Dendritic cell treated with granulocyte-macrophage colony-stimulating factor and Interleukin-4, amounts not matched to agents 40 ng/mL and 50 ng/mL, for 4 days (primary cell): ENCODE measurements around the gene FBXO47.
"Not testable (repeated sequence)": the region's sequence is repeated elsewhere in the genome, so short reads cannot be mapped to it uniquely, and the experiment has no call there.

Experiments used
- H3K27ac Mint-ChIP-seq: one replicate; pipeline ENCODE4 v1.8.0; 2022; ENCODE audit warnings: mild to moderate bottlenecking, mixed read lengths
- H3K27me3 Mint-ChIP-seq: one replicate; pipeline ENCODE4 v1.8.0; 2022; ENCODE audit warnings: mild to moderate bottlenecking, mixed read lengths
- H3K36me3 Mint-ChIP-seq: one replicate; pipeline ENCODE4 v1.8.0; 2022; ENCODE audit warnings: low read depth, mixed read lengths
- H3K4me1 Mint-ChIP-seq: one replicate; pipeline ENCODE4 v1.8.0; 2022; ENCODE audit warnings: low read depth, mixed read lengths
- H3K4me3 Mint-ChIP-seq: one replicate; pipeline ENCODE4 v1.8.0; 2022; ENCODE audit warnings: mild to moderate bottlenecking, moderate library complexity, mixed read lengths
- H3K9me3 Mint-ChIP-seq: one replicate; pipeline ENCODE4 v1.8.0; 2022; ENCODE audit warnings: mixed read lengths
- intact Hi-C: fragments of 100-400 bp; cut with micrococcal nuclease; formaldehyde crosslinking; loops from one replicate; pipeline ENCODE4 v1.15.0; 2022

FBXO47 gene

GRCh38 chr17:38959508-38959907, 7.7 kb downstream of the FBXO47 start:
- Mint-ChIP-seq H3K36me3 (no peaks in the 10 kb centered on the region), H3K27ac (no peak overlapping the region), H3K4me3 (no peak overlapping the region), H3K27me3 (no peaks in the 10 kb centered on the region), H3K9me3 (no peaks in the 10 kb centered on the region), H3K4me1 (no peaks in the 10 kb centered on the region)
- intact Hi-C loops: no loop called here

GRCh38 chr17:38958756-38959155, 8.4 kb downstream of the FBXO47 start:
- intact Hi-C loops: no loop called here
- no peaks in the 10 kb centered on the region for H3K36me3 Mint-ChIP-seq
- no peaks in the 10 kb centered on the region for H3K4me1 Mint-ChIP-seq
- H3K27me3 Mint-ChIP-seq: no peaks in the 10 kb centered on the region
- no peak overlapping the region for H3K27ac Mint-ChIP-seq
- no peaks in the 10 kb centered on the region for H3K9me3 Mint-ChIP-seq
- H3K4me3 Mint-ChIP-seq: no peak overlapping the region

GRCh38 chr17:38958326-38958725, 8.9 kb downstream of the FBXO47 start:
- Mint-ChIP-seq H3K9me3 (no peaks in the 10 kb centered on the region), H3K27ac (no peak overlapping the region), H3K4me1 (no peaks in the 10 kb centered on the region), H3K36me3 (no peaks in the 10 kb centered on the region), H3K4me3 (no peak overlapping the region), H3K27me3 (no peaks in the 10 kb centered on the region)
- intact Hi-C loops: no loop called here

- H3K36me3 Mint-ChIP-seq, H3K4me1 Mint-ChIP-seq, intact Hi-C loops, H3K4me3 Mint-ChIP-seq, H3K27ac Mint-ChIP-seq, H3K27me3 Mint-ChIP-seq, H3K9me3 Mint-ChIP-seq: not testable (repeated sequence)
Measured at GRCh38 chr17:38953800-38954199, 13.4 kb downstream of the FBXO47 start.

- no peaks in the 10 kb centered on the region for H3K4me1 Mint-ChIP-seq
- H3K4me3 Mint-ChIP-seq: no peak overlapping the region
- H3K27me3 Mint-ChIP-seq: no peaks in the 10 kb centered on the region
- no peaks in the 10 kb centered on the region for H3K36me3 Mint-ChIP-seq
- no peaks in the 10 kb centered on the region for H3K9me3 Mint-ChIP-seq
- intact Hi-C loops: no loop called here
- H3K27ac Mint-ChIP-seq: no peak overlapping the region
Measured at GRCh38 chr17:38947189-38947588, 20.0 kb downstream of the FBXO47 start.

DNA sequence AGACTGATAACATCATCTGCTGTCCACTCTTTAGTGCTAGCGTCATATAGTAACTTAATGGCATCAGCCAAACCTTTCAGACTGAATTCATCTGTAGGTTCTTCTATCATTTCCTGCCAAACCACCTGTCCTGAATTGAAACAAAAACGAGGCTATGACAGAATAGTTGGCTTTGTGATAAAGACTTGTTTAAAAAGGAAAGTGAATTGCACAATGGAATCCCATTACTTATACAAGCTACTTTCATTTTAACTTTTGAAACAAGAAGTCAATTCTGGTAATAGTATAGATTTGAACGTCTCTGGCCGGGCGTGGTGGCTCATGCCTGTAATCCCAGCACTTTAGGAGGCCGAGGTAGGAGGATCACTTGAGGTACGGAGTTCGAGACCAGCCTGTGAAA, 23.6 kb downstream of the FBXO47 start:
- Mint-ChIP-seq H3K36me3 (no peaks in the 10 kb centered on the region), H3K27ac (no peak overlapping the region), H3K27me3 (no peaks in the 10 kb centered on the region), H3K4me3 (no peak overlapping the region), H3K4me1 (no peaks in the 10 kb centered on the region), H3K9me3 (no peaks in the 10 kb centered on the region)
- intact Hi-C loops: no loop called here

- Mint-ChIP-seq H3K4me1 (no peaks in the 10 kb centered on the region), H3K4me3 (no peak overlapping the region), H3K36me3 (no peaks in the 10 kb centered on the region), H3K27me3 (no peaks in the 10 kb centered on the region), H3K27ac (no peak overlapping the region), H3K9me3 (no peaks in the 10 kb centered on the region)
- intact Hi-C loops: no loop called here
Measured at GRCh38 chr17:38942696-38943334, 24.4 kb downstream of the FBXO47 start.

DNA sequence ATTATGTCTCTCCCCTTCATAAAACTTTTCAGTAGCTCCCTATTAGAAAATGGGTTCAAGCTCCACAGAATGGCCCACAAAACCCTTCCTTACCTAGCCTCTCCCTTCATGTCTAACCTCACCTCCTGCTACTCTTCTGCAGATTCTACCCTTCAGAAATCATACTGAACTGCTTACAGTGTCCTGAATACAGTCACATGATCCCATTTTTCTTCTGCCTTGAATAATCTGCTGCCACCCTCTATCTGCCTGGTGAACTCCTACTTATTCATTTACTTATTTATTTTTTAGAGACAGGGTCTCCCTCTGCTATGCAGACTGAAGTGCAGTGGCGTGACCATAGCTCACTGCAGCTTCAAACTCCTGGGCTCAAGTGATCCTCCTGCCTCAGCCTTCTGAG, 26.8 kb downstream of the FBXO47 start:
- Mint-ChIP-seq H3K4me3 (no peak overlapping the region), H3K27me3 (peaks cover 10% of the 10 kb centered on the region), H3K9me3 (no peaks in the 10 kb centered on the region), H3K36me3 (no peaks in the 10 kb centered on the region), H3K27ac (no peak overlapping the region), H3K4me1 (no peaks in the 10 kb centered on the region)
- intact Hi-C loops: no loop called here

GRCh38 chr17:38939987-38940386, 27.2 kb downstream of the FBXO47 start:
- intact Hi-C loops: no loop called here
- no peak overlapping the region for H3K27ac Mint-ChIP-seq
- peaks cover 12% of the 10 kb centered on the region for H3K27me3 Mint-ChIP-seq
- H3K4me3 Mint-ChIP-seq: no peak overlapping the region
- H3K4me1 Mint-ChIP-seq: no peaks in the 10 kb centered on the region
- no peaks in the 10 kb centered on the region for H3K9me3 Mint-ChIP-seq
- no peaks in the 10 kb centered on the region for H3K36me3 Mint-ChIP-seq

DNA sequence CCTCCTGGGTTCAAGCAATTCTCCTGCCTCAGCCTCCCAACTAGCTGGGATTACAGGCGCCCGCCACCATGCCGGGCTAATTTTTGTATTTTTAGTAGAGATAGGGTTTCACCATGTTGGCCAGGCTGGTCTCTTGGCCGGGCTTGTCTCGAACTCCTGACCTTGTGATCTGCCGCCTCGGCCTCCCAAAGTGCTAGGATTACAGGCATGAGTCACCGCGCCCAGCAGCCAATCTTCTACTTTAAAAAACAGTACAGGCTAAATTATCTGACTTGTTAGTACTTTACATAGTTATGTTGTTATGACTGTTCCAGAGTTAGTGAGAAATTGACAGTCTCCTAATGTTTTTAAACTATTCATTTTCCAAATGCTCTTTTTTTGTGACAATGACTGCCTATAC, 33.2 kb downstream of the FBXO47 start:
- intact Hi-C loops, H3K27ac Mint-ChIP-seq, H3K4me1 Mint-ChIP-seq, H3K36me3 Mint-ChIP-seq, H3K9me3 Mint-ChIP-seq, H3K4me3 Mint-ChIP-seq: not testable (repeated sequence)
- peaks cover 14% of the 10 kb centered on the region for H3K27me3 Mint-ChIP-seq

- H3K36me3 Mint-ChIP-seq, H3K27ac Mint-ChIP-seq, H3K27me3 Mint-ChIP-seq, H3K4me3 Mint-ChIP-seq, intact Hi-C loops, H3K9me3 Mint-ChIP-seq: not testable (repeated sequence)
- H3K4me1 Mint-ChIP-seq: peaks cover 13% of the 10 kb centered on the region
Measured at GRCh38 chr17:38930782-38931181, 36.4 kb downstream of the FBXO47 start.

DNA sequence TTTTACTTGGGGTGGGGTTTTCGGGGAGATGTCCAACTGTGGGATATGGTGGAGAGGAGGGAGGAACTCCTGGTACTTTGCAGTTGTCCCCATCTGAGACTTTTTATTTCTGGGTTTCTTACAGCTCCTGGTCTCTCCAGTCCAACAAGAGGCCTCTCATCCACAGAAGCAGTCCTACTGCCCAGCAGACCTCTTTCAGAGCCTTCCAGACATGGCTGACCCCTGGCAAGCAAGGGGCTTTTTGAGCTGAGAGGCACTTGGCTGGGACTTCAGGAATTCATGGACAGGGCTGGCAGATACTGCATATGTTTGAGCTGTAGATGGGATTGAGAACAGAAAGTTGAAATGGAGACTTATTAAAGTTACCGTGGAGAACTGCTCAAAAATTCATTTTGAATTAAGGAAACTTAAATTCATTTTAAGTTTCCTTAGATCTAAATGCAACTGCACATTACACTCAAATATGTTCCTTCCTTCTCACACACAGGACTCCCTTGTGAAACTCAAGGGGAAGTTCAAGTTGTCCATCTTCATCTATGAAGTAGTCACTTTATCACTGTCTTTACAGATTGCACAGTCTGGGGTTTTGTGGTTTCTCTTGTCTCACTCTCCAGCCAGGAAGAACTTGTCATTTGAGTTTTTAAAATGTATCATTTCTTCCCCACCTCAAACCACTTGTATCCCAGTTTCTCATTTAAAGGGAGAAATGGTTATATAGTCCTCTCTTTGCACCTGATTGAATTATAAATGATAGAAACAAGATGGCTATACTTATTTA, 40.7 kb downstream of the FBXO47 start:
- Mint-ChIP-seq H3K4me3 (no peak overlapping the region), H3K4me1 (peaks cover 35% of the 10 kb centered on the region), H3K9me3 (no peaks in the 10 kb centered on the region), H3K27ac (no peak overlapping the region), H3K36me3 (peaks cover 7% of the 10 kb centered on the region), H3K27me3 (no peaks in the 10 kb centered on the region)
- intact Hi-C loops: no loop called here

- Mint-ChIP-seq H3K36me3 (peaks cover 18% of the 10 kb centered on the region), H3K4me1 (peaks cover 45% of the 10 kb centered on the region), H3K27ac (no peak within 1 kb of the TSS), H3K9me3 (no peaks in the 10 kb centered on the region), H3K27me3 (no peaks in the 10 kb centered on the region), H3K4me3 (no peak within 1 kb of the TSS)
- intact Hi-C loops: no loop called here
Measured at GRCh38 chr17:38925263-38925995, 41.8 kb downstream of the FBXO47 start, which contains the start of gene LASP1NB. TSS of gene LASP1NB (plus strand) at chr17:38925614.

- peak overlapping the region; percentile 59 for H3K27ac Mint-ChIP-seq
- intact Hi-C loops: no loop called here
- no peaks in the 10 kb centered on the region for H3K9me3 Mint-ChIP-seq
- H3K4me3 Mint-ChIP-seq: no peak overlapping the region
- no peaks in the 10 kb centered on the region for H3K27me3 Mint-ChIP-seq
- peaks cover 69% of the 10 kb centered on the region for H3K4me1 Mint-ChIP-seq
- H3K36me3 Mint-ChIP-seq: peaks cover 45% of the 10 kb centered on the region
Measured at GRCh38 chr17:38922538-38923297, 44.5 kb downstream of the FBXO47 start.
